Measurements from ENCODE around the gene PRKCZ. TPM values are rescaled to one million over a fixed set of nuclear protein-coding genes. Genes with fewer than 3 reads are reported as not detected.

PRKCZ gene
- total and polyA plus RNA-seq, 9 of the 15 experiments (the other 6 are each of a cell fraction or from before 2014, with no cell fraction given), result 0.07 to 3.1 (median 1.3) TPM

DNA sequence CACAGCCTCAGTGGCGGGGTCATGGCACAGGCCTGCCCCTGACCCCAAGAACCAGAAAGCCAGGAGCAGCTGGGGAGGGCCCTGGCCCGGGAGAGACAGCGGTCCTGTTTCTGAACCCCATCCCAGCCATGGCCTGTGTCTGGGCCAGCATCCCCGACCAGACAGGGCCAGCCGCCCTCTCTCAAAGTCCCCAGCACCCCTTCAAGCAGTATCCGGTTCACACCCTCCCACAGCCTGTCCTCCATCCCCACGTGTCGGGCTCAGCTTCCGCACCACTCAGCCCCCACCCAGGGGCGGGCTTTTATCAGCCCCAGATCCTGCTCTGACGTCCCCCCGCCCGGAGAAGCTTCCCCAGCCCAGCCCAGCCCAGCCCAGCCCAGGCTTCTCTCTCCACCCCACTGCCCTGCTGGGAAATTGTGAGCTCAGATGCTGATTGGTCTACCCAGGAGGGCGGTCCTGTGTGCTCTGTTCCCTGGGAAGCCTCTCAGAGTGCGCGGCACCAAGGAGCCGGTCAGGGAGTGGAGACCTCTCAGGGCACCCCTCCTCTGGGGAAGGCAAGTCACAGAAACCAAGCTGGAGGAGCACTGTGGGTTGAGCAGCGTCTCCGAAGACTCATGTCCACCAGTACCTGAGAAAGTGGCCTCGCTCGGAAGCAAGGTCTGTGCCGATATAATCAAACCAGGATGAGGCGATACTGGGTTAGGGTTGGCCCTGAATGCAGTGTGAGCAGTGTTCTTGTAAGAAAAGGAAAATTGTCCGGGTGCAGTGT lies 149.0 kb downstream of the PRKCZ start (continued):
- TF ChIP-seq ZHX1 (conservative IDR thresholded peaks at IDR 0.05; ENCODE audit: low read length) (no peak), ZNF384 (IDR thresholded peaks at IDR 0.05; ENCODE audit: low read depth, low read length) (no peak), BRD4 (IDR thresholded peaks at IDR 0.05) (no peak), ZFP1 (CRISPR knock-in tag; IDR thresholded peaks at IDR 0.05) (no peak), XRCC4 (IDR thresholded peaks at IDR 0.05; ENCODE audit: extremely low read depth, insufficient read depth, insufficient read length) (no peak), ZNF318 (IDR thresholded peaks at IDR 0.05; ENCODE audit: borderline replicate concordance in 1 of 2, low read depth in 1 of 2) (no peak), RBM15 (IDR thresholded peaks at IDR 0.05; ENCODE audit: insufficient read depth, low read length) (no peak), SRSF7 (optimal IDR thresholded peaks at IDR 0.05; ENCODE audit: low read depth, low read length) (no peak), ZSCAN32 (CRISPR knock-in tag; IDR thresholded peaks at IDR 0.05) (no peak), ZNF431 (CRISPR knock-in tag; IDR thresholded peaks at IDR 0.05) (no peak), ZC3H4 (CRISPR knock-in tag; IDR thresholded peaks at IDR 0.05; ENCODE audit: borderline replicate concordance) (no peak), ZNF175 (CRISPR knock-in tag; IDR thresholded peaks at IDR 0.05; ENCODE audit: low read depth) (0 out of 2 replicates have a peak, but pooled peaks have one; percentile 36), RFX1 (IDR thresholded peaks at IDR 0.05) (no peak), HDGF (IDR thresholded peaks at IDR 0.05) (no peak), MED1 (CRISPR knock-in tag; IDR thresholded peaks at IDR 0.05; ENCODE audit: borderline replicate concordance) (no peak), BDP1 (IDR thresholded peaks at IDR 0.05; ENCODE audit: insufficient read depth, insufficient read length) (no peak), BCL6 (CRISPR knock-in tag; IDR thresholded peaks at IDR 0.05) (no peak), PCBP1 (IDR thresholded peaks at IDR 0.05; ENCODE audit: low read depth, low read length, poor library complexity, severe bottlenecking) (no peak), HDAC1 (IDR thresholded peaks at IDR 0.05) (peak in 1 of 2 experiments; percentile 77; a peak in 2 of 4 replicates)
